HG03280 (cell line): ENCODE data around the gene C2orf80.
"Not testable (repeated sequence)": the region's sequence is repeated elsewhere in the genome, so short reads cannot be mapped to it uniquely, and the experiment has no call there.

ENCODE experiments used
- ATAC-seq: cut with Tn5 transposase; IDR thresholded peaks from one replicate; pipeline ENCODE4 v1.9.1; 2021; ENCODE audit warnings: mild to moderate bottlenecking, moderate library complexity; ENCODE audit not compliant: unreplicated experiment

C2orf80 gene

GRCh38 chr2:208135794-208136715, 53.8 kb downstream of the C2orf80 start:
- no peak for ATAC-seq

- ATAC-seq: no peak
Observed at GRCh38 chr2:208134928-208135586, 54.8 kb downstream of the C2orf80 start.

GRCh38 chr2:208130712-208131110, 59.1 kb downstream of the C2orf80 start:
- no peak for ATAC-seq

GRCh38 chr2:208129744-208130711, 59.8 kb downstream of the C2orf80 start, which contains the start of gene CRYGC:
Gene CRYGC, minus strand, starts transcription at chr2:208129828. Its CDS starts 36 bp downstream, at chr2:208129792.
- no peak for ATAC-seq

GRCh38 chr2:208128136-208128535, 61.7 kb downstream of the C2orf80 start:
- ATAC-seq: no peak

GRCh38 chr2:208127090-208127489, 62.7 kb downstream of the C2orf80 start:
- no peak for ATAC-seq

- ATAC-seq: no peak
Observed at GRCh38 chr2:208125251-208125650, 64.6 kb downstream of the C2orf80 start.

GRCh38 chr2:208124013-208124715, 65.7 kb downstream of the C2orf80 start, which contains the start of gene CRYGD:
Gene CRYGD, minus strand, starts transcription at chr2:208124524. Its CDS starts 51 bp downstream, at chr2:208124473.
- not testable (repeated sequence) for ATAC-seq

- ATAC-seq: no peak
Observed at GRCh38 chr2:208122248-208122647, 67.6 kb downstream of the C2orf80 start.

- ATAC-seq: no peak
Observed at GRCh38 chr2:208118918-208119317, 70.9 kb downstream of the C2orf80 start.

GRCh38 chr2:208117390-208117789, 72.4 kb downstream of the C2orf80 start:
- not testable (repeated sequence) for ATAC-seq
